ENCODE measurements around the gene MRPL21. TPM values are rescaled to one million over a fixed set of nuclear protein-coding genes. Genes with fewer than 3 reads are reported as not detected.

The MRPL21 gene
- total and polyA plus RNA-seq, 2 of the 13 experiments (the other 11 are each of a cell fraction or from before 2014, with no cell fraction given), result 61.5 to 100 TPM

DNA sequence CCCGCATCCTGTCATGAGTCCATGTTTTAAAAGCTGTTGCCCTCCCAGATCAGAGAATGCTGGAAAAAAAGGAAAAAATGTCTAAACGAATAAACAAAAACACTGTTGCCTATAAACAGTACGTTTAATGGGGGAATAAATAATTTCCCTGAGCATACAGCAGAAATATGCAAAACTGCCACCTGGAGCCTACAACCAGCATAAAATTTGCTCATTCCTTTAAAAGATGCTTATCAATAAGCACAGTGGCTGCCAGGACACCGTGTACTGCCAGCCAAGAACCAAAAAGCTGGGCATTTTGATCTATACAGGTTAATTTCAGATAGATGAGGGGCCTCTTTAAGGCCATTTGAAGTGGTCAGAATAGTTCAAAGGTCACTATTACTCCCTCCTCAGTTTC is 56.2 kb downstream of the MRPL21 start:
- BruUV-seq (replicated peaks), result no TSS peak
- in situ Hi-C loops (cut with HindIII; ENCODE audit: extremely low pct_ligation_motif_present, low pct_unique_long_range_greater_than_20kb), result no loop called here
- TF ChIP-seq FOXJ3 (CRISPR knock-in tag; IDR thresholded peaks at IDR 0.05; ENCODE audit: borderline replicate concordance), result no peak
- no peak for TF ChIP-seq BRCA1 (CRISPR knock-in tag; IDR thresholded peaks at IDR 0.05)
- no peak for TF ChIP-seq RBM39 (IDR thresholded peaks at IDR 0.05; ENCODE audit: low read depth, low read length, poor library complexity, severe bottlenecking)
- TF ChIP-seq MIXL1 (CRISPR knock-in tag; IDR thresholded peaks at IDR 0.05), result no peak
- no peak for TF ChIP-seq MEIS1 (CRISPR knock-in tag; IDR thresholded peaks at IDR 0.05; ENCODE audit: borderline replicate concordance)
- TF ChIP-seq CREM (IDR thresholded peaks at IDR 0.05), result no peak
- TF ChIP-seq CREM (CRISPR knock-in tag; IDR thresholded peaks at IDR 0.05), result no peak
- TF ChIP-seq RELA (CRISPR knock-in tag; IDR thresholded peaks at IDR 0.05), result no peak
- TF ChIP-seq NBN (conservative IDR thresholded peaks at IDR 0.05), result no peak
- TF ChIP-seq ZNF17 (CRISPR knock-in tag; IDR thresholded peaks at IDR 0.05), result no peak
- no peak for TF ChIP-seq ZNF138 (CRISPR knock-in tag; IDR thresholded peaks at IDR 0.05; ENCODE audit: low read depth)
- TF ChIP-seq MEIS2 (CRISPR knock-in tag; IDR thresholded peaks at IDR 0.05), result no peak
- no peak for TF ChIP-seq PATZ1 (CRISPR knock-in tag; IDR thresholded peaks at IDR 0.05)
- no peaks in the 10 kb centered on the region for H3K36me3 ChIP-seq (replicated peaks in 1 of 2; ENCODE audit: control insufficient read depth in 1 of 2, insufficient read depth in 2 of 2, low read length in 2 of 2)
- ATAC-seq (no peak), FAIRE-seq (no peak), DNase-seq (ENCODE audit: low spot score) (no peak)
- ChIA-PET CTCF (ENCODE audit: low intra/inter-chr PET ratio, low total read pairs) (no interaction called here), POLR2A (no interaction called here)
- H3K9ac ChIP-seq (ENCODE audit: insufficient read depth, low read depth, low read length), result no peak overlapping the region
- peaks cover 71% of the 10 kb centered on the region for H3K4me1 ChIP-seq (ENCODE audit: insufficient read depth, low read length)
- H2AFZ ChIP-seq (ENCODE audit: low read length), result no peak overlapping the region
- no peaks in the 10 kb centered on the region for H3K9me3 ChIP-seq (ENCODE audit: low read length)
- intact Hi-C loops (cut with micrococcal nuclease; ENCODE audit: unreplicated experiment), result no loop called here
- H3K27me3 ChIP-seq (ENCODE audit: control insufficient read depth in 1 of 2, insufficient read depth in 2 of 2, low read length in 2 of 2), result peaks cover 0 to 3% of the 10 kb centered on the region in 2 experiments; a peak in 1 of 5 replicates
- 40% methylated on average over 4 of the region's 4 CpGs for WGBS (ENCODE audit: low lambda C conversion rate)
- no peak overlapping the region for H3K4me3 ChIP-seq (replicated peaks in 1 of 3; ENCODE audit: insufficient read depth in 1 of 3, low read depth in 2 of 3, low read length in 3 of 3)
- H4K20me1 ChIP-seq (ENCODE audit: insufficient read depth, low read length), result no peaks in the 10 kb centered on the region
- no peak overlapping the region for H3K4me2 ChIP-seq (ENCODE audit: low read depth, low read length)
- H3K79me2 ChIP-seq (ENCODE audit: insufficient read depth, low read length), result no peaks in the 10 kb centered on the region
- no peak overlapping the region for H3K27ac ChIP-seq (ENCODE audit: extremely low read length, insufficient read depth, low read length)

Measured in HepG2 (cell line).